ENCODE measurements around the gene TUBGCP3.

TUBGCP3 gene

GRCh38 chr13:112450118-112450903, 137.6 kb downstream of the TUBGCP3 start:
- no peak overlapping the region for H3K9ac ChIP-seq
- H4K20me1 ChIP-seq (ENCODE audit: insufficient read depth) = no peaks in the 10 kb centered on the region
- no peak overlapping the region for H3K4me2 ChIP-seq
- no peaks in the 10 kb centered on the region for H3K4me1 ChIP-seq (ENCODE audit: low read depth, poor library complexity, severe bottlenecking)
- no peak overlapping the region for H3K27ac ChIP-seq
- no peak overlapping the region for H2AFZ ChIP-seq (ENCODE audit: low read depth)
- TF ChIP-seq, protein P1, sequence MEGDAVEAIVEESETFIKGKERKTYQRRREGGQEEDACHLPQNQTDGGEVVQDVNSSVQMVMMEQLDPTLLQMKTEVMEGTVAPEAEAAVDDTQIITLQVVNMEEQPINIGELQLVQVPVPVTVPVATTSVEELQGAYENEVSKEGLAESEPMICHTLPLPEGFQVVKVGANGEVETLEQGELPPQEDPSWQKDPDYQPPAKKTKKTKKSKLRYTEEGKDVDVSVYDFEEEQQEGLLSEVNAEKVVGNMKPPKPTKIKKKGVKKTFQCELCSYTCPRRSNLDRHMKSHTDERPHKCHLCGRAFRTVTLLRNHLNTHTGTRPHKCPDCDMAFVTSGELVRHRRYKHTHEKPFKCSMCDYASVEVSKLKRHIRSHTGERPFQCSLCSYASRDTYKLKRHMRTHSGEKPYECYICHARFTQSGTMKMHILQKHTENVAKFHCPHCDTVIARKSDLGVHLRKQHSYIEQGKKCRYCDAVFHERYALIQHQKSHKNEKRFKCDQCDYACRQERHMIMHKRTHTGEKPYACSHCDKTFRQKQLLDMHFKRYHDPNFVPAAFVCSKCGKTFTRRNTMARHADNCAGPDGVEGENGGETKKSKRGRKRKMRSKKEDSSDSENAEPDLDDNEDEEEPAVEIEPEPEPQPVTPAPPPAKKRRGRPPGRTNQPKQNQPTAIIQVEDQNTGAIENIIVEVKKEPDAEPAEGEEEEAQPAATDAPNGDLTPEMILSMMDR (conservative IDR thresholded peaks at IDR 0.05; ENCODE audit: low read depth, low read length) = no peak
- peaks cover 8% of the 10 kb centered on the region for H3K27me3 ChIP-seq (ENCODE audit: insufficient read depth, low read depth)
- H3K79me2 ChIP-seq (ENCODE audit: insufficient read depth, low read depth) = no peaks in the 10 kb centered on the region
- no peak overlapping the region for H3K4me3 ChIP-seq (IDR thresholded peaks at IDR 0.05; ENCODE audit: insufficient read depth, low read depth, low read length)
- H3K36me3 ChIP-seq (ENCODE audit: insufficient read depth) = no peaks in the 10 kb centered on the region

GRCh38 chr13:112449545-112449930, 138.4 kb downstream of the TUBGCP3 start:
- no peak overlapping the region for H3K4me2 ChIP-seq
- no peaks in the 10 kb centered on the region for H3K36me3 ChIP-seq (ENCODE audit: insufficient read depth)
- H3K27ac ChIP-seq = no peak overlapping the region
- TF ChIP-seq, protein P1 (conservative IDR thresholded peaks at IDR 0.05; ENCODE audit: low read depth, low read length) = no peak
- no peaks in the 10 kb centered on the region for H4K20me1 ChIP-seq (ENCODE audit: insufficient read depth)
- H3K4me3 ChIP-seq (IDR thresholded peaks at IDR 0.05; ENCODE audit: insufficient read depth, low read depth, low read length) = no peak overlapping the region
- H3K27me3 ChIP-seq (ENCODE audit: insufficient read depth, low read depth) = peaks cover 8% of the 10 kb centered on the region
- H2AFZ ChIP-seq (ENCODE audit: low read depth) = no peak overlapping the region
- H3K4me1 ChIP-seq (ENCODE audit: low read depth, poor library complexity, severe bottlenecking) = no peaks in the 10 kb centered on the region
- H3K79me2 ChIP-seq (ENCODE audit: insufficient read depth, low read depth) = no peaks in the 10 kb centered on the region
- no peak overlapping the region for H3K9ac ChIP-seq

DNA sequence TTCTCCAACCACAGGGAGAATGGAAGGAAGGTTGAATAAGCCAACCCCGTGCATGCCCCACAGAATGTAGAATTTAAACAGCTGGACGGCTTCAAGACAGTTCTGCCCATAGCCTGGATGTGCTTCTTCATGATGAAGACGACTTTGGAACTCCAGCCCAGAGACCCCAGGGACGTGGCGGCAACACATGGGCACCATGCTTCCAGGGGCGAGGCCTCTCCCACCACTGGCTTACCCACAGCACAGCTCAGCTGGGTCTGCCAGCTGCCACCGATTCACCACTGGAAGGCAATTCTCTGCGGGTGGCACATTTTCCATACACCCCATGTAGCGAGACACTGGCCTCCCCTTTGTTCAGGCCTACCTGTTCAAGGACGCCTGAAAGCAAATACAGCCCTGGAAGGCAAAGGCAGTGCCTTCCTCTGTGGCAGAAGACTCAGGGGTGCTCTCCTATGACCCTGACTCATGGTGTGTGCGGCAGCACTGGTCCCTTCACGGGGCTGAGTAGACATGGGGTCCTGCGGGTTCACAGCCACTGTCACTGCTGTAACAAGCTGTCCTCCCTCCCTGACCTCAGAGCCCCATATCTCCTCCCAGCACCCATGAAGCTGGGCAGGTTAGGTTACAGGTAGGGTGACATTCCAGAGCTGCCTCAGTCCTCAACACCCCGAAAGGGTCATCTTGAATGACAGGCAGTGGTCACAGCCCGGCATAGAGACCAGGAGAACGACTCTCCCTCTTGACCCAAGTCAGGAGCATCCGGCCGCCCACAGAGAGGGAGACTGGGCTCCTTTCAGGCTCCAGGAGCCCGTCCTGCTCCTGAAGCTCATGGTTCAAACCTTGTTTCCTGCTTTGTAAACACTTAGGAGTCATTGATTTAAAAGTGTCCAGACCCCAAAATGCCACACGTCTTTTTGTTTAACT, 139.1 kb downstream of the TUBGCP3 start:
- Histone ChIP-seq H3K4me2 (no peak overlapping the region), H3K4me3 (IDR thresholded peaks at IDR 0.05; ENCODE audit: insufficient read depth, low read depth, low read length) (no peak overlapping the region), H3K4me1 (ENCODE audit: low read depth, poor library complexity, severe bottlenecking) (no peaks in the 10 kb centered on the region), H3K79me2 (ENCODE audit: insufficient read depth, low read depth) (no peaks in the 10 kb centered on the region), H3K9ac (no peak overlapping the region), H3K27me3 (ENCODE audit: insufficient read depth, low read depth) (peaks cover 8% of the 10 kb centered on the region), H3K36me3 (ENCODE audit: insufficient read depth) (no peaks in the 10 kb centered on the region), H4K20me1 (ENCODE audit: insufficient read depth) (no peaks in the 10 kb centered on the region), H3K27ac (no peak overlapping the region), H2AFZ (ENCODE audit: low read depth) (no peak overlapping the region)
- TF ChIP-seq, protein P1 (conservative IDR thresholded peaks at IDR 0.05; ENCODE audit: low read depth, low read length) = no peak

- Histone ChIP-seq H3K9ac (no peak overlapping the region), H3K4me2 (no peak overlapping the region), H3K4me1 (ENCODE audit: low read depth, poor library complexity, severe bottlenecking) (no peaks in the 10 kb centered on the region), H2AFZ (ENCODE audit: low read depth) (no peak overlapping the region), H3K27ac (no peak overlapping the region), H3K36me3 (ENCODE audit: insufficient read depth) (no peaks in the 10 kb centered on the region), H4K20me1 (ENCODE audit: insufficient read depth) (no peaks in the 10 kb centered on the region), H3K79me2 (ENCODE audit: insufficient read depth, low read depth) (no peaks in the 10 kb centered on the region), H3K27me3 (ENCODE audit: insufficient read depth, low read depth) (peaks cover 8% of the 10 kb centered on the region), H3K4me3 (IDR thresholded peaks at IDR 0.05; ENCODE audit: insufficient read depth, low read depth, low read length) (no peak overlapping the region)
- TF ChIP-seq, protein P1 (conservative IDR thresholded peaks at IDR 0.05; ENCODE audit: low read depth, low read length) = no peak
Observed at GRCh38 chr13:112447761-112448603, 140.0 kb downstream of the TUBGCP3 start.
